Parathyroid adenoma (tissue), 2 donors: ENCODE results near the gene UBAC1.
"Not testable (repeated sequence)": the region's sequence is repeated elsewhere in the genome, so short reads cannot be mapped to it uniquely, and the experiment has no call there.

Experiments
- H2AFZ ChIP-seq: fragments of 300-600 bp; sonication (generic); one replicate; pipeline ENCODE4 v1.7.0; 2017; ENCODE audit warnings: antibody characterized with exemption, mild to moderate bottlenecking
- H3K27ac ChIP-seq: fragments of 300-600 bp; sonication (generic); one replicate; pipeline ENCODE4 v1.7.0; 2017
- H3K27me3 ChIP-seq: fragments of 300-600 bp; sonication (generic); one replicate; pipeline ENCODE4 v1.7.0; 2017; ENCODE audit warnings: low read length; ENCODE audit not compliant: control insufficient read depth, insufficient read depth
- H3K36me3 ChIP-seq: fragments of 300-600 bp; sonication (generic); one replicate; pipeline ENCODE4 v1.7.0; 2017; ENCODE audit warnings: low read length; ENCODE audit not compliant: control insufficient read depth, insufficient read depth
- H3K4me1 ChIP-seq: fragments of 300-600 bp; sonication (generic); one replicate; pipeline ENCODE4 v1.7.0; 2017; ENCODE audit warnings: control low read depth
- H3K4me2 ChIP-seq: fragments of 300-600 bp; sonication (generic); one replicate; pipeline ENCODE4 v1.7.0; 2017; ENCODE audit warnings: low read length
- H3K4me3 ChIP-seq: fragments of 300-600 bp; sonication (generic); one replicate; pipeline ENCODE4 v1.7.0; 2017; ENCODE audit warnings: low read depth, low read length
- H3K79me2 ChIP-seq: fragments of 300-600 bp; sonication (generic); one replicate; pipeline ENCODE4 v1.7.0; 2017; ENCODE audit warnings: control low read depth
- H3K9ac ChIP-seq: fragments of 300-600 bp; sonication (generic); one replicate; pipeline ENCODE4 v1.7.0; 2017; ENCODE audit warnings: mild to moderate bottlenecking
- H3K9me3 ChIP-seq: fragments of 300-600 bp; sonication (generic); one replicate; pipeline ENCODE4 v1.7.0; 2017; ENCODE audit warnings: low read length; ENCODE audit not compliant: control insufficient read depth
- TF ChIP-seq, protein P1 (sequence below): fragments of 300-600 bp; sonication (generic); IDR thresholded peaks from one replicate; pipeline ENCODE4 v1.7.0; 2017; ENCODE audit warnings: antibody characterized with exemption, mild to moderate bottlenecking
- donor health status: primary hyperparathyroidism.

UBAC1 gene

DNA sequence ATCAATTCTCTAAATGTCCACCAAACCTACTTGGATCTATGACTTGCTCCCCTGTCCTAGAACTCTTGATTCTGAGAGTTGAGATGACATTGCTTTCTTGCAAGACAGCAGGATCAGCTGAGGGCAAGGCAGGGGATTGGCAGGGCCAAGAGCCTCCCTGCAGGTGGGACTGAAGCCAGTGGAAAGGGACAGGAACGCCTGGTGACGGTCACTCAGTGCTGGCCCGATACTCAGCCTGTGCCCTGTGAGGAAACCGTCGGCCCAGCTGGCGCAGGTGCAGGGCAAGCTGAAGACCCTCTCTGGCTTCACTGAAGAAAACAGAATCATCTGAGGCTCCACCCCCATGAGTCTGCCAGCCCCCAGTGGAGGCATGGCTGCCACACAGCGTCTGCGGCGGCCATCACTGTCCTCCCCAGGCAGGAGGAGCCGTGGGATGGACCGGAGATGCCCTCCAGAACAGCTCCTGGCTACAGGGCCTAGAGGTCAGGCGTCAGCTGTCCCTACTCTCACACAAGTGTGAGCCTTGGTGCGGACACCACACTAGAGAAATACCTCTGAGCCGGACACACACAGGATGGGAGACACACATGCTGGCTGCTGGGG, 14.7 kb downstream of the UBAC1 start:
- H3K4me3 ChIP-seq, result no peak overlapping the region
- H3K4me2 ChIP-seq, result no peak overlapping the region
- peaks cover 4% of the 10 kb centered on the region for H3K4me1 ChIP-seq
- no peak overlapping the region for H2AFZ ChIP-seq
- TF ChIP-seq, protein P1, sequence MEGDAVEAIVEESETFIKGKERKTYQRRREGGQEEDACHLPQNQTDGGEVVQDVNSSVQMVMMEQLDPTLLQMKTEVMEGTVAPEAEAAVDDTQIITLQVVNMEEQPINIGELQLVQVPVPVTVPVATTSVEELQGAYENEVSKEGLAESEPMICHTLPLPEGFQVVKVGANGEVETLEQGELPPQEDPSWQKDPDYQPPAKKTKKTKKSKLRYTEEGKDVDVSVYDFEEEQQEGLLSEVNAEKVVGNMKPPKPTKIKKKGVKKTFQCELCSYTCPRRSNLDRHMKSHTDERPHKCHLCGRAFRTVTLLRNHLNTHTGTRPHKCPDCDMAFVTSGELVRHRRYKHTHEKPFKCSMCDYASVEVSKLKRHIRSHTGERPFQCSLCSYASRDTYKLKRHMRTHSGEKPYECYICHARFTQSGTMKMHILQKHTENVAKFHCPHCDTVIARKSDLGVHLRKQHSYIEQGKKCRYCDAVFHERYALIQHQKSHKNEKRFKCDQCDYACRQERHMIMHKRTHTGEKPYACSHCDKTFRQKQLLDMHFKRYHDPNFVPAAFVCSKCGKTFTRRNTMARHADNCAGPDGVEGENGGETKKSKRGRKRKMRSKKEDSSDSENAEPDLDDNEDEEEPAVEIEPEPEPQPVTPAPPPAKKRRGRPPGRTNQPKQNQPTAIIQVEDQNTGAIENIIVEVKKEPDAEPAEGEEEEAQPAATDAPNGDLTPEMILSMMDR, result no peak
- H3K27me3 ChIP-seq, result no peaks in the 10 kb centered on the region
- no peak overlapping the region for H3K9ac ChIP-seq
- H3K79me2 ChIP-seq, result peaks cover 4% of the 10 kb centered on the region
- H3K36me3 ChIP-seq, result no peaks in the 10 kb centered on the region
- no peak overlapping the region for H3K27ac ChIP-seq
- no peaks in the 10 kb centered on the region for H3K9me3 ChIP-seq

DNA sequence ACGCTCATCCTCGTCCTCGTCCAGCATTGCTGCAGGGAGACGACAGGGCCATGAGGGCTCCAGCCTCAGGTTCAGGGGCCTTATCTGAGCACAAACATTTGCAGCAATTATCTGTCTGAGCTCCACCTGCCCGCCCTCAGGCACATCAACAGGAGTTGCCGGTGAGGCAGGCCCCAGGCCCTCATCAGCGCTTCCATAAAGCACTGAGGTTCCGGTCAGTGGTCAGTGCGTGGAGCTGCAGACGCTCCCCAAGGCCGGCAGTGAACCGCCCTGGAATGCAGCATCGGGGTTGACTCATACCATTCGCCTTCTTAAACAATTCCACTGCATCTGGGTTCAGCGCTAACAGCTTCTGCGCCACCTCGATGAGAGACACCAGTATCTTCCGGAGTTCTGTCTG, 15.2 kb downstream of the UBAC1 start:
- no peak overlapping the region for H3K9ac ChIP-seq
- no peak overlapping the region for H3K4me2 ChIP-seq
- peaks cover 4% of the 10 kb centered on the region for H3K79me2 ChIP-seq
- no peak overlapping the region for H3K27ac ChIP-seq
- no peaks in the 10 kb centered on the region for H3K9me3 ChIP-seq
- no peak overlapping the region for H2AFZ ChIP-seq
- no peaks in the 10 kb centered on the region for H3K27me3 ChIP-seq
- TF ChIP-seq, protein P1, result no peak
- H3K4me1 ChIP-seq, result no peaks in the 10 kb centered on the region
- no peak overlapping the region for H3K4me3 ChIP-seq
- H3K36me3 ChIP-seq, result no peaks in the 10 kb centered on the region

DNA sequence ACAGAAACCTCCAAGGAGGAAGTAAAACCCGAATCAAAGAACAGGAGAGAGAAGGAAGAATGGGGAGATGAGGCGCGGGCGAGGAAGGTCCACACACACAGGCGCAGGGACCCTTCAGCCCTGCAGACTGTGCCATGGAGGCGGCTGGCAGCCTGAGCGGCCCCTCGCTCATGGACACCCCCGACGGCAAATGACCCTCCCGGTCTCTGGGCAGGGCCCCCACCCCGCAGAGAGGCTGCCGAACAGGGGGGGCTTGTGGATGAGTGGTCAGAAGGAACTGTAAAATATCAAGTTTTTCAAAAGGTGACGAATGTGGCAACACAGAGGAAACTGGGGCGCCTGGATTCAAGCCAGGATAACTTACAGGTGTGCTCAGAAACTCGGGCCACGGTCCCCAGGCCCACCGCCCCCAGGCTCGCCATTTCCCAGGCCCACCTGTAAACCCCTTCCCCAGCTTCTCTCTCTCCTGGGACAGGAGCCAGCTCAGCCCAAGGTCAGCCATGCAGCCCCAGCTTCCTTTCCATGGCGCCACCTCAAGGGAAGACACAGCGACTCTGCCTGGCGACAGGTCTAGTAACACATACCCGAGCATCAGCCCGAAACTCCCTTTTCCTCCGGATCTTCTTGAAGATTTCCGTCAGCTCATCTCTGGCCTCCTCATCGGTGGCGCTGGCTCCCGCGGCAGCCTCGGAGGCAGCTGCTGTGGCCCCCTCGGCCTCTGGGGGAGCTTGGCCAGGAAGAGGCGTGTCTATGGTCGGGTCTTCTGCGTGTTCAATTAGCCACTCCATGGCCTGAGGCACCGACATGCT, 16.5 kb downstream of the UBAC1 start:
- H3K4me1 ChIP-seq, result no peaks in the 10 kb centered on the region
- no peak overlapping the region for H3K4me3 ChIP-seq
- TF ChIP-seq, protein P1, result no peak
- no peak overlapping the region for H3K27ac ChIP-seq
- no peaks in the 10 kb centered on the region for H3K27me3 ChIP-seq
- H3K9me3 ChIP-seq, result no peaks in the 10 kb centered on the region
- H3K79me2 ChIP-seq, result peaks cover 6% of the 10 kb centered on the region
- H3K36me3 ChIP-seq, result no peaks in the 10 kb centered on the region
- no peak overlapping the region for H3K9ac ChIP-seq
- H3K4me2 ChIP-seq, result no peak overlapping the region
- no peak overlapping the region for H2AFZ ChIP-seq

DNA sequence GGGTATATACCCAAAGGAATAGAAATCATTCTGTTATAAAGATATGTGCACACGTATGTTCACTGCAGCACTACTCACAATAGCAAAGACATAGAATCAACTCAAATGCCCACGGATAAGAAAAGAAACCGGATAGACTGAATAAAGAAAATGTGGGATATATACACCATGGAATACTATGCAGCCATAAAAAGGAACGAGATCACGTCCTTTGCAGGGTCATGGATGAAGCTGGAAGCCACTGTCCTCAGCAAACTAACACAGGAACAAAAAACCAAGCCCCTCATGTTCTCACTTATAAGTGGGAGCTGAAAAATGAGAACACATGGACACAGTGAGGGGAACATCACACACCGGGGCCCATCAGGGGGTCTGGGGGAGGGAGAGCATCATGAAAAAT, 17.6 kb downstream of the UBAC1 start:
- not testable (repeated sequence) for H3K4me1 ChIP-seq, H3K79me2 ChIP-seq, H2AFZ ChIP-seq, H3K27me3 ChIP-seq, H3K4me2 ChIP-seq, H3K9ac ChIP-seq, H3K27ac ChIP-seq, H3K4me3 ChIP-seq, H3K36me3 ChIP-seq, H3K9me3 ChIP-seq

DNA sequence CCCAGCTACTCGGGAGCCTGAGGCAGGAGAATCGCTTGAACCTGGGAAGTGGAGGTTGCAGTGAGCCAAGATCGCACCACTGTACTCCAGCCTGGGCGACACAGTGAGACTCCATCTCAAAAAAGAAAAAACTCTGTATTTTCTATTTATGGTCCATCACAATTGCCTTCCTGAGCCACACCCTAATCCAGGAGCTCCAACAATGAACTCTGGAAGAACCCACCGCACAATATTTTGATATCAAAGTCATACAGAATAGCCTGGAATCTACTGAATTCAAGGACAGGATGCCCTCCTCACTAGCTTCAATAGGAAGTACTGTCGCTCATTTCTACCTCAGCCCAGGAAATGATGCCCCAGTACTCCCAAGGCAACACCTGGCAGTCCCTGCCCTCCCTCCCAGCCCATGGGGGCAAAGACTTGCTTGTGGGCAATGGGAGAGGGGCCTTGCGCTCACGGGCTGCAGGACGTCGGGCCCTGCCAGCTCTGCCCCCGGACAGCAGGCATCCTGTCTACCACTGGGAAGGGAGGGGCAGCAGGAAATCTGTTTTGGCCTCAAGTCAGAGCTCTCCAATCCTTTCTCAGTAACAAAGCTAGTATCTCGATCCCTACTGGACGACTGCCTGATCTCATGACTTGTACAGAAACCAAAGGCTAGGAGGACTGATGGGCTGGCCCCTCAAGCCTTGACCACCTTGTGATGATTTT, 19.7 kb downstream of the UBAC1 start:
- no peaks in the 10 kb centered on the region for H3K36me3 ChIP-seq
- no peaks in the 10 kb centered on the region for H3K9me3 ChIP-seq
- no peak overlapping the region for H3K4me3 ChIP-seq
- no peaks in the 10 kb centered on the region for H3K27me3 ChIP-seq
- H3K79me2 ChIP-seq, result peaks cover 8% of the 10 kb centered on the region
- peak overlapping the region; percentile 39 for H3K27ac ChIP-seq
- no peak overlapping the region for H3K4me2 ChIP-seq
- no peak overlapping the region for H3K9ac ChIP-seq
- H3K4me1 ChIP-seq, result no peaks in the 10 kb centered on the region
- TF ChIP-seq, protein P1, result no peak
- H2AFZ ChIP-seq, result no peak overlapping the region
